ENCODE data around the gene TUBB.

DNA sequence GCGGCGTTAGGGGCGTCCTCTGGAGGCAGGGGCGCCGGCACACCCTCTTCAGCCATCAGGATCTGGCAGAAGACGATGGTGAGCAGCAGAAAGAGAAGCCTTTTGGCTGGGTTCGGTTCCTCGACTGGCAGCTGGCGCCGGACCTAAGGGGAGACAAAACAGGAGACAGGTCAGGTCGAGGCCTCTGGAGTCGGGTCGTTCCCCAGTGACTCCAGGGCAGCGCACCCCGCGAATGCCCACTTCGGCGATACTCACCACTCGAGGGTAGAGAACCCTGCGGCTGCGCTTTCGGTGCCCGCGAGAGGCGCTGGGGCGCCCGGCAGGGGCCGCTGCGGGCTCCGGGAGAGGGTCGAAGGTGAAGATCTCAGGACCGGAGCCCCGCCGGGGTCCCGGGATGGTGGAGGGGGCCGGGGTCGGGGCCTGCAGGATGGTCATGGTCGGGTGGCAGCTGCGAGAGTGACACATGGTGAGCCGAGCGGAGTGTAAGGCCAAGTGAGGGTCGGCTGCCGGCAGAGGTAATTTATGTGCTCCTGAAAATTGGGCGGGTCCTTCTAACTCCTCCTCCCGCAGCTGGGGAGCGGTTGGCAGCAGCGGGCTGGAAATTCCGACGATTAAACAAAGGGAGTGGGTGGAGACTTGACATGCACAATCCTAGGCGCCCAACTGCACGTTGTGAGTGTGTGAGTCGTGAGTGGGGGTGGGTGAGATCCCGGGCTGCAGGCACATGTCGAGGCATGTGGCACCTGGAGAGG lies 24.1 kb downstream of the TUBB start, which contains the start of gene IER3:
- TF ChIP-seq TAF1 (conservative IDR thresholded peaks at IDR 0.05), result peak; percentile 96
- TF ChIP-seq FOXA1 (IDR thresholded peaks at IDR 0.05), result no peak
- TF ChIP-seq, protein P1, sequence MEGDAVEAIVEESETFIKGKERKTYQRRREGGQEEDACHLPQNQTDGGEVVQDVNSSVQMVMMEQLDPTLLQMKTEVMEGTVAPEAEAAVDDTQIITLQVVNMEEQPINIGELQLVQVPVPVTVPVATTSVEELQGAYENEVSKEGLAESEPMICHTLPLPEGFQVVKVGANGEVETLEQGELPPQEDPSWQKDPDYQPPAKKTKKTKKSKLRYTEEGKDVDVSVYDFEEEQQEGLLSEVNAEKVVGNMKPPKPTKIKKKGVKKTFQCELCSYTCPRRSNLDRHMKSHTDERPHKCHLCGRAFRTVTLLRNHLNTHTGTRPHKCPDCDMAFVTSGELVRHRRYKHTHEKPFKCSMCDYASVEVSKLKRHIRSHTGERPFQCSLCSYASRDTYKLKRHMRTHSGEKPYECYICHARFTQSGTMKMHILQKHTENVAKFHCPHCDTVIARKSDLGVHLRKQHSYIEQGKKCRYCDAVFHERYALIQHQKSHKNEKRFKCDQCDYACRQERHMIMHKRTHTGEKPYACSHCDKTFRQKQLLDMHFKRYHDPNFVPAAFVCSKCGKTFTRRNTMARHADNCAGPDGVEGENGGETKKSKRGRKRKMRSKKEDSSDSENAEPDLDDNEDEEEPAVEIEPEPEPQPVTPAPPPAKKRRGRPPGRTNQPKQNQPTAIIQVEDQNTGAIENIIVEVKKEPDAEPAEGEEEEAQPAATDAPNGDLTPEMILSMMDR (IDR thresholded peaks at IDR 0.05; ENCODE audit: low read depth, low read length, missing input control), result peak; percentile 36
- TF ChIP-seq RXRA (IDR thresholded peaks at IDR 0.05), result peak in 1 of 2 donors; percentile 48
- TF ChIP-seq, protein P2, sequence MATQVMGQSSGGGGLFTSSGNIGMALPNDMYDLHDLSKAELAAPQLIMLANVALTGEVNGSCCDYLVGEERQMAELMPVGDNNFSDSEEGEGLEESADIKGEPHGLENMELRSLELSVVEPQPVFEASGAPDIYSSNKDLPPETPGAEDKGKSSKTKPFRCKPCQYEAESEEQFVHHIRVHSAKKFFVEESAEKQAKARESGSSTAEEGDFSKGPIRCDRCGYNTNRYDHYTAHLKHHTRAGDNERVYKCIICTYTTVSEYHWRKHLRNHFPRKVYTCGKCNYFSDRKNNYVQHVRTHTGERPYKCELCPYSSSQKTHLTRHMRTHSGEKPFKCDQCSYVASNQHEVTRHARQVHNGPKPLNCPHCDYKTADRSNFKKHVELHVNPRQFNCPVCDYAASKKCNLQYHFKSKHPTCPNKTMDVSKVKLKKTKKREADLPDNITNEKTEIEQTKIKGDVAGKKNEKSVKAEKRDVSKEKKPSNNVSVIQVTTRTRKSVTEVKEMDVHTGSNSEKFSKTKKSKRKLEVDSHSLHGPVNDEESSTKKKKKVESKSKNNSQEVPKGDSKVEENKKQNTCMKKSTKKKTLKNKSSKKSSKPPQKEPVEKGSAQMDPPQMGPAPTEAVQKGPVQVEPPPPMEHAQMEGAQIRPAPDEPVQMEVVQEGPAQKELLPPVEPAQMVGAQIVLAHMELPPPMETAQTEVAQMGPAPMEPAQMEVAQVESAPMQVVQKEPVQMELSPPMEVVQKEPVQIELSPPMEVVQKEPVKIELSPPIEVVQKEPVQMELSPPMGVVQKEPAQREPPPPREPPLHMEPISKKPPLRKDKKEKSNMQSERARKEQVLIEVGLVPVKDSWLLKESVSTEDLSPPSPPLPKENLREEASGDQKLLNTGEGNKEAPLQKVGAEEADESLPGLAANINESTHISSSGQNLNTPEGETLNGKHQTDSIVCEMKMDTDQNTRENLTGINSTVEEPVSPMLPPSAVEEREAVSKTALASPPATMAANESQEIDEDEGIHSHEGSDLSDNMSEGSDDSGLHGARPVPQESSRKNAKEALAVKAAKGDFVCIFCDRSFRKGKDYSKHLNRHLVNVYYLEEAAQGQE (IDR thresholded peaks at IDR 0.05), result peak; percentile 88
- no peak for TF ChIP-seq GABPA (IDR thresholded peaks at IDR 0.05 in 1 of 2, conservative IDR thresholded peaks at IDR 0.05 in 1 of 2)
- TF ChIP-seq, protein P3, sequence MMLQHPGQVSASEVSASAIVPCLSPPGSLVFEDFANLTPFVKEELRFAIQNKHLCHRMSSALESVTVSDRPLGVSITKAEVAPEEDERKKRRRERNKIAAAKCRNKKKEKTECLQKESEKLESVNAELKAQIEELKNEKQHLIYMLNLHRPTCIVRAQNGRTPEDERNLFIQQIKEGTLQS (IDR thresholded peaks at IDR 0.05), result no peak
- peak; percentile 71 for TF ChIP-seq SP1 (IDR thresholded peaks at IDR 0.05)
- TF ChIP-seq YY1 (IDR thresholded peaks at IDR 0.05), result peak; percentile 55
- TF ChIP-seq RAD21 (IDR thresholded peaks at IDR 0.05), result peak; percentile 53 to 61
- TF ChIP-seq EGR1 (IDR thresholded peaks at IDR 0.05; ENCODE audit: low read depth in 2 of 2), result no peak
- no peak for TF ChIP-seq JUND (IDR thresholded peaks at IDR 0.05)
